Esophagus muscularis mucosa (tissue), 3 donors: Measurements from ENCODE around the gene KCNQ1.

Source experiments
- POLR2A ChIP-seq: fragments of 450-650 bp; IDR thresholded peaks from one replicate; pipeline ENCODE4 v1.6.1; 2017; ENCODE audit warnings: antibody characterized with exemption, moderate library complexity, mild to moderate bottlenecking, low read depth
- TF ChIP-seq, protein P1 (sequence below), 3 experiments: fragments of 200-600 bp in 2 of 3; fragments of 450-650 bp in 1 of 3; sonication (generic) in 2 of 3; IDR thresholded peaks; one replicate each; pipeline ENCODE4 v1.5.1; 2017 to 2019; ENCODE audit warnings: antibody characterized with exemption in 3 of 3, mild to moderate bottlenecking in 2 of 3, moderate library complexity in 1 of 3

DNA sequence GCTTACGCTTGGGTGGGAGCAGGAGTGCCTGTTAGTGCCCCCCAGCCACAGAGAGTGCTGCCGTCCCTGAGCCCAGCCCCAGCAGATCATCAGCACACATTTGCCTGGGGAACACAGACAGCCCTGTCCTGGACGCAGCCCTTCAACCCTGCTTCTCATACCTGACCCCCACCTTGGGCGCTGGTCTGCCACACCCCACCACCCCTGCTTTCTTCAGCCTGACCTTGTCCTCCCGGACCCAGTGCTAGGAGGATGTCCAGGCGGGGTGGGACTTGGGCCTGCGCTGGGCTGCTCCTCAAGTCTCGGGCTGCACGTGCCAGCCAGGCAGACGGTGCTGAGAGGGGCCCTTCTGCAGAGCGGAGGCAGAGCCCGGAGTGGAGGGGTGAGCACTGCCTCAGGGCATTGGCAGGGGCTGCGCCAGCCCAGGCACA, 135.8 kb downstream of the KCNQ1 start:
- TF ChIP-seq, protein P1, sequence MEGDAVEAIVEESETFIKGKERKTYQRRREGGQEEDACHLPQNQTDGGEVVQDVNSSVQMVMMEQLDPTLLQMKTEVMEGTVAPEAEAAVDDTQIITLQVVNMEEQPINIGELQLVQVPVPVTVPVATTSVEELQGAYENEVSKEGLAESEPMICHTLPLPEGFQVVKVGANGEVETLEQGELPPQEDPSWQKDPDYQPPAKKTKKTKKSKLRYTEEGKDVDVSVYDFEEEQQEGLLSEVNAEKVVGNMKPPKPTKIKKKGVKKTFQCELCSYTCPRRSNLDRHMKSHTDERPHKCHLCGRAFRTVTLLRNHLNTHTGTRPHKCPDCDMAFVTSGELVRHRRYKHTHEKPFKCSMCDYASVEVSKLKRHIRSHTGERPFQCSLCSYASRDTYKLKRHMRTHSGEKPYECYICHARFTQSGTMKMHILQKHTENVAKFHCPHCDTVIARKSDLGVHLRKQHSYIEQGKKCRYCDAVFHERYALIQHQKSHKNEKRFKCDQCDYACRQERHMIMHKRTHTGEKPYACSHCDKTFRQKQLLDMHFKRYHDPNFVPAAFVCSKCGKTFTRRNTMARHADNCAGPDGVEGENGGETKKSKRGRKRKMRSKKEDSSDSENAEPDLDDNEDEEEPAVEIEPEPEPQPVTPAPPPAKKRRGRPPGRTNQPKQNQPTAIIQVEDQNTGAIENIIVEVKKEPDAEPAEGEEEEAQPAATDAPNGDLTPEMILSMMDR (IDR thresholded peaks at IDR 0.05): no peak
- TF ChIP-seq POLR2A: no peak
